IMR-90 (cell line): Measurements from ENCODE around the gene SLC25A44. TPM values are rescaled to one million over a fixed set of nuclear protein-coding genes. Genes with fewer than 3 reads are reported as not detected.

Experiments used
- ATAC-seq: fragments of 200-7000 bp; cut with Tn5 transposase; 2 replicates; pipeline ENCODE4 v1.9.1; 2020; ENCODE audit warnings: low read depth, mild to moderate bottlenecking, moderate library complexity
- BruUV-seq: library from RNA; stranded (reverse); fragments of 400-500 nt; replicated peaks from 2 replicates; lab custom pipeline; 2021; lab: Mats Ljungman, UMichigan
- CTCF ChIA-PET: fragments of 300-600 bp; formaldehyde crosslinking; extraction: SDS; loops from one replicate; lab custom pipeline; 2021; ENCODE audit warnings: antibody characterized with exemption; lab: Yijun Ruan, JAX
- POLR2A ChIA-PET: fragments of 300-600 bp; sonication (Branson Sonifier 250); formaldehyde crosslinking; loops from one replicate; lab custom pipeline; 2022; ENCODE audit warnings: antibody characterized with exemption; ENCODE audit not compliant: unreplicated experiment; lab: Charles Lee
- DNase-seq: peaks from one replicate; pipeline ENCODE4 v3.0.0; 2013
- H2AFZ ChIP-seq: replicated peaks from 2 replicates; pipeline ENCODE3; 2013; ENCODE audit warnings: low read length, mild to moderate bottlenecking; ENCODE audit not compliant: poor library complexity
- H2AK5ac ChIP-seq: 2 replicates; pipeline ENCODE4 v1.6.1; 2013; ENCODE audit warnings: low read depth, low read length, inconsistent platforms
- H2AK9ac ChIP-seq: replicated peaks from 2 replicates; pipeline ENCODE3; 2013; ENCODE audit warnings: mild to moderate bottlenecking, low read depth, low read length, moderate library complexity; ENCODE audit not compliant: poor library complexity
- H2BK120ac ChIP-seq: 2 replicates; pipeline ENCODE4 v1.6.1; 2013; ENCODE audit warnings: low read depth, low read length, inconsistent platforms
- H2BK15ac ChIP-seq: 3 replicates; pipeline ENCODE4 v1.6.1; 2013; ENCODE audit warnings: low read depth, low read length, inconsistent platforms
- H2BK20ac ChIP-seq: 2 replicates; pipeline ENCODE4 v1.6.1; 2013; ENCODE audit warnings: low read depth, mild to moderate bottlenecking, inconsistent platforms, low read length, moderate library complexity
- H2BK5ac ChIP-seq: 2 replicates; pipeline ENCODE4 v1.6.1; 2013; ENCODE audit warnings: mild to moderate bottlenecking, low read depth, low read length, inconsistent platforms; ENCODE audit not compliant: poor library complexity, severe bottlenecking
- H3K14ac ChIP-seq: replicated peaks from 2 replicates; pipeline ENCODE4 v1.6.1; 2013; ENCODE audit warnings: low read depth, low read length, inconsistent platforms
- H3K18ac ChIP-seq: 2 replicates; pipeline ENCODE4 v1.6.1; 2013; ENCODE audit warnings: low read depth, low read length, control low read depth
- H3K23ac ChIP-seq: 2 replicates; pipeline ENCODE4 v1.6.1; 2013; ENCODE audit warnings: low read depth, low read length, inconsistent platforms
- H3K27ac ChIP-seq: 2 replicates; pipeline ENCODE4 v1.5.1; 2013; ENCODE audit warnings: mild to moderate bottlenecking, control low read depth, low read length; ENCODE audit not compliant: insufficient read depth
- H3K27me3 ChIP-seq: 2 replicates; pipeline ENCODE4 v1.6.1; 2013; ENCODE audit warnings: low read length; ENCODE audit not compliant: control insufficient read depth, insufficient read depth
- H3K36me3 ChIP-seq: 2 replicates; pipeline ENCODE4 v1.6.1; 2013; ENCODE audit warnings: low read length, mixed read lengths; ENCODE audit not compliant: control insufficient read depth, insufficient read depth
- H3K4ac ChIP-seq: 2 replicates; pipeline ENCODE4 v1.6.1; 2013; ENCODE audit warnings: low read depth, low read length, inconsistent platforms
- H3K4me1 ChIP-seq: 2 replicates; pipeline ENCODE4 v1.6.1; 2013; ENCODE audit warnings: low read length, mixed read lengths; ENCODE audit not compliant: control insufficient read depth, insufficient read depth
- H3K4me2 ChIP-seq: 2 replicates; pipeline ENCODE4 v1.6.1; 2013; ENCODE audit warnings: low read depth, mild to moderate bottlenecking, control low read depth, low read length, moderate library complexity
- H3K4me3 ChIP-seq: 2 replicates; pipeline ENCODE4 v1.5.1; 2013; ENCODE audit warnings: low read depth, mild to moderate bottlenecking, control low read depth, low read length, moderate library complexity; ENCODE audit not compliant: insufficient read depth
- H3K56ac ChIP-seq: 2 replicates; pipeline ENCODE4 v1.6.1; 2013; ENCODE audit warnings: low read length, inconsistent platforms; ENCODE audit not compliant: insufficient read depth; ENCODE audit errors: extremely low read depth
- H3K79me1 ChIP-seq, 2 experiments: 2 replicates each; pipeline ENCODE4 v1.6.1; 2013; ENCODE audit warnings: low read length in 2 of 2, inconsistent platforms in 1 of 2, low read depth in 1 of 2
- H3K9ac ChIP-seq: 2 replicates; pipeline ENCODE4 v1.6.1; 2013; ENCODE audit warnings: low read depth, low read length, control low read depth
- H3K9me1 ChIP-seq: 2 replicates; pipeline ENCODE4 v1.6.1; 2013; ENCODE audit warnings: low read length, inconsistent platforms; ENCODE audit not compliant: insufficient read depth
- H3K9me3 ChIP-seq: 2 replicates; pipeline ENCODE4 v1.6.1; 2013; ENCODE audit warnings: low read length; ENCODE audit not compliant: control insufficient read depth, insufficient read depth
- H4K20me1 ChIP-seq: 2 replicates; pipeline ENCODE4 v1.6.1; 2013; ENCODE audit warnings: low read length, inconsistent platforms; ENCODE audit not compliant: insufficient read depth
- H4K5ac ChIP-seq: 2 replicates; pipeline ENCODE4 v1.6.1; 2013; ENCODE audit warnings: mild to moderate bottlenecking, low read depth, low read length, control low read depth
- H4K8ac ChIP-seq, 2 experiments: 2 replicates each; pipeline ENCODE4 v1.6.1; 2013; ENCODE audit warnings: low read depth in 2 of 2, low read length in 2 of 2, control low read depth in 1 of 2, inconsistent platforms in 1 of 2
- H4K91ac ChIP-seq: 2 replicates; pipeline ENCODE4 v1.6.1; 2013; ENCODE audit warnings: low read depth, low read length, inconsistent platforms; ENCODE audit not compliant: insufficient read depth
- BHLHE40 ChIP-seq: fragments of 150-350 bp; IDR thresholded peaks from 2 replicates; pipeline ENCODE4 v1.6.1; 2016; ENCODE audit warnings: mild to moderate bottlenecking, low read depth, low read length
- CTCF ChIP-seq: conservative IDR thresholded peaks from 2 replicates; pipeline ENCODE4 v1.5.1; 2012; ENCODE audit warnings: mild to moderate bottlenecking, low read depth, low read length, improper control_type of control experiment
- MAFK ChIP-seq: IDR thresholded peaks from 2 replicates; pipeline ENCODE4 v1.6.1; 2012; ENCODE audit warnings: low read depth, low read length, improper control_type of control experiment
- MAZ ChIP-seq: IDR thresholded peaks from 2 replicates; pipeline ENCODE4 v1.6.1; 2012; ENCODE audit warnings: low read depth, mild to moderate bottlenecking, low read length, improper control_type of control experiment, moderate library complexity, borderline replicate concordance
- MXI1 ChIP-seq: IDR thresholded peaks from 2 replicates; pipeline ENCODE4 v1.6.1; 2012; ENCODE audit warnings: low read depth, mild to moderate bottlenecking, low read length, moderate library complexity, borderline replicate concordance
- NFE2L2 ChIP-seq: fragments of 150-350 bp; IDR thresholded peaks from 2 replicates; pipeline ENCODE4 v1.6.1; 2016; ENCODE audit warnings: low read depth, mild to moderate bottlenecking, low read length
- POLR2A ChIP-seq: IDR thresholded peaks from 2 replicates; pipeline ENCODE4 v1.6.1; 2012; ENCODE audit warnings: mild to moderate bottlenecking, low read depth, low read length
- RAD21 ChIP-seq: IDR thresholded peaks from 2 replicates; pipeline ENCODE4 v1.6.1; 2012; ENCODE audit warnings: low read length, improper control_type of control experiment
- RCOR1 ChIP-seq: IDR thresholded peaks from 2 replicates; pipeline ENCODE4 v1.6.1; 2012; ENCODE audit warnings: mild to moderate bottlenecking, low read length, improper control_type of control experiment; ENCODE audit not compliant: insufficient replicate concordance
- SMC3 ChIP-seq: fragments of 150-350 bp; IDR thresholded peaks from 2 replicates; pipeline ENCODE4 v1.6.1; 2016; ENCODE audit warnings: low read depth, mild to moderate bottlenecking, antibody characterized with exemption, low read length, moderate library complexity
- WGBS, 2 experiments: methylation state at CpG; one replicate each; pipeline versions ENCODE4 v1.1.5 to v1.1.7; 2013; ENCODE audit warnings: missing lambda C conversion rate in 2 of 2; ENCODE audit not compliant: insufficient read length in 1 of 2; ENCODE audit errors: extremely low coverage in 2 of 2; 5-methylcytosine and 5-hydroxymethylcytosine counted together
- dilution Hi-C: fragments of 300-500 bp; cut with HindIII; formaldehyde crosslinking; loops from one replicate; pipeline ENCODE4 v1.14.3; 2018; ENCODE audit warnings: low sequenced_read_pairs; ENCODE audit not compliant: unreplicated experiment
- in situ Hi-C: fragments of 300-500 bp; cut with MboI; formaldehyde crosslinking; loops from 3 replicates; pipeline ENCODE4 v1.14.3; 2019; ENCODE audit warnings: low sequenced_read_pairs, inconsistent platforms, mixed read lengths
- intact Hi-C: fragments of 100-400 bp; cut with micrococcal nuclease; formaldehyde crosslinking; loops from 2 replicates; pipeline ENCODE4 v1.10.0; 2022
- polyA plus RNA-seq, 3 experiments: library from polyadenylated mRNA; depleted of rRNA; stranded (reverse); fragments of >200 nt; gene quantifications; 2 replicates each; pipeline ENCODE4 v1.2.3, GENCODE V29; 2012; ENCODE audit warnings: low replicate concordance in 1 of 3
- total RNA-seq: library from RNA; depleted of rRNA; stranded (reverse); fragments of >200 nt; gene quantifications from 2 replicates; pipeline ENCODE4 v1.2.3, GENCODE V29; 2012

The SLC25A44 gene
- total and polyA plus RNA-seq, 2 of the 4 experiments (the other 2 are of a cell fraction) = 12.7 to 20.2 TPM

- Histone ChIP-seq H4K20me1 (peaks cover 17% of the 10 kb centered on the region), H2AK5ac (no peak overlapping the region), H2BK120ac (no peak overlapping the region), H3K4me3 (no peak overlapping the region), H4K5ac (peak overlapping the region; percentile 14; the same call in 1 of the 2 replicates), H3K9me3 (no peaks in the 10 kb centered on the region), H3K27ac (no peak overlapping the region), H3K36me3 (peaks cover 5% of the 10 kb centered on the region), H3K9ac (peak overlapping the region; percentile 39; the same call in 1 of the 2 replicates), H3K14ac (no peak overlapping the region; the same call in 1 of the 2 replicates), H2BK15ac (no peak overlapping the region), H3K79me1 (peaks cover 0 to 11% of the 10 kb centered on the region in 2 experiments; a peak in 2 of 4 replicates), H4K91ac (no peak overlapping the region), H3K4ac (peak overlapping the region; percentile 31; the same call in 1 of the 2 replicates), H3K9me1 (0 out of 2 replicates have a peak, but pooled peaks cover 8% of the 10 kb centered on the region), H2BK20ac (no peak overlapping the region), H3K27me3 (peaks cover 14% of the 10 kb centered on the region; the same call in 1 of the 2 replicates), H2AFZ (peak overlapping the region; percentile 60), H3K4me2 (no peak overlapping the region; the same call in 1 of the 2 replicates), H3K18ac (no peak overlapping the region; the same call in 1 of the 2 replicates), H2AK9ac (peak overlapping the region; percentile 75), H3K4me1 (peaks cover 11% of the 10 kb centered on the region; the same call in 1 of the 2 replicates), H2BK5ac (no peak overlapping the region), H3K56ac (no peak overlapping the region), H3K23ac (no peak overlapping the region), H4K8ac (no peak overlapping the region; a peak in 1 of 4 replicates)
- DNase-seq = peak; percentile 94
- in situ Hi-C loops = loop anchor here (5.0 kb wide), 1 partner anchor 81 kb away; no protein-coding TSS in a partner anchor
- intact Hi-C loops = loop anchor here (1.0 to 2.0 kb wide), 3 partner anchors 47 to 173 kb away; no protein-coding TSS in a partner anchor
- TF ChIP-seq RCOR1 (no peak), MAZ (no peak), RAD21 (peak; percentile 80), MXI1 (0 out of 2 replicates have a peak, but pooled peaks have one; percentile 55), BHLHE40 (peak; percentile 95), SMC3 (peak; percentile 72), POLR2A (peak; percentile 57; the same call in 1 of the 2 replicates), MAFK (0 out of 2 replicates have a peak, but pooled peaks have one; percentile 9), NFE2L2 (no peak), CTCF (peak; percentile 78)
- ChIA-PET CTCF (interaction anchor here (0.7 to 1.0 kb wide), 7 partner anchors 18 to 87 kb away, joined by 3 to 7 read pairs (median 3); no protein-coding TSS in a partner anchor), POLR2A (no interaction called here)
- dilution Hi-C loops = no loop called here
- no TSS peak for BruUV-seq
- 0% methylated on average over 4 of the region's 13 CpGs; no CpG with 5 or more reads in 1 of the 2 experiments for WGBS, 2 experiments
- ATAC-seq = peak; percentile 74
Observed at GRCh38 chr1:156146020-156146768, 47.7 kb upstream of the SLC25A44 start.
